B cell (primary cell): ENCODE results near the gene NSDHL.

ENCODE experiments used
- EZH2 ChIP-seq: IDR thresholded peaks from 2 replicates; pipeline ENCODE4 v1.6.1; 2012; ENCODE audit warnings: borderline replicate concordance, low read depth, mild to moderate bottlenecking, moderate library complexity, low read length; ENCODE audit not compliant: insufficient read depth, poor library complexity, severe bottlenecking
- TF ChIP-seq, protein P1 (sequence below): fragments of 200-600 bp; IDR thresholded peaks from one replicate; pipeline ENCODE4 v1.8.0; 2022; ENCODE audit warnings: antibody characterized with exemption, mild to moderate bottlenecking

DNA sequence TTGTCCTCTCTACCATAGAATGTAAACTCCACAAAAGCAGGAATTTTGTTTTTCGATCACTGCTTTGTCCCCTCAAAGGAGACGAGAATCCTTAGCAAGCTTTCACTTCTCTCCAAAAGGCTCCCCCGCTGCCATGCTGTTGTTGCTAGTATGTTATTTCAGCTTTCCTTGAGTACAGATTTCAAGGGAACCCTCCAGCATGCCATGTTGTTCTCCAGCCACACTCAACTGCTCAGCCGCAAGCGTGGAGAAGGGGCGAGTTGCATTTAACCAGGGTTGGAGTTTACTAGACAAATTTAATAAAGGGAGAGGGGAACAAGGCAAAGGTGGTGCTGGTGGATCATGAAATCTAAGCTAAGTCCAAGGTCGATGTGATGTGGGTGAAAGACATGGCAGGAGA, 23.1 kb downstream of the NSDHL start:
- TF ChIP-seq, protein P1, sequence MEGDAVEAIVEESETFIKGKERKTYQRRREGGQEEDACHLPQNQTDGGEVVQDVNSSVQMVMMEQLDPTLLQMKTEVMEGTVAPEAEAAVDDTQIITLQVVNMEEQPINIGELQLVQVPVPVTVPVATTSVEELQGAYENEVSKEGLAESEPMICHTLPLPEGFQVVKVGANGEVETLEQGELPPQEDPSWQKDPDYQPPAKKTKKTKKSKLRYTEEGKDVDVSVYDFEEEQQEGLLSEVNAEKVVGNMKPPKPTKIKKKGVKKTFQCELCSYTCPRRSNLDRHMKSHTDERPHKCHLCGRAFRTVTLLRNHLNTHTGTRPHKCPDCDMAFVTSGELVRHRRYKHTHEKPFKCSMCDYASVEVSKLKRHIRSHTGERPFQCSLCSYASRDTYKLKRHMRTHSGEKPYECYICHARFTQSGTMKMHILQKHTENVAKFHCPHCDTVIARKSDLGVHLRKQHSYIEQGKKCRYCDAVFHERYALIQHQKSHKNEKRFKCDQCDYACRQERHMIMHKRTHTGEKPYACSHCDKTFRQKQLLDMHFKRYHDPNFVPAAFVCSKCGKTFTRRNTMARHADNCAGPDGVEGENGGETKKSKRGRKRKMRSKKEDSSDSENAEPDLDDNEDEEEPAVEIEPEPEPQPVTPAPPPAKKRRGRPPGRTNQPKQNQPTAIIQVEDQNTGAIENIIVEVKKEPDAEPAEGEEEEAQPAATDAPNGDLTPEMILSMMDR = no peak
- TF ChIP-seq EZH2 = no peak
